Dermis blood vessel endothelial cell (primary cell): ENCODE results near the gene FOXJ3. TPM values are rescaled to one million over a fixed set of nuclear protein-coding genes. Genes with fewer than 3 reads are reported as not detected.
A peak's percentile ranks its signal among the peaks of the same experiment; 100 is the strongest.

Source experiments
- DNase-seq: peaks from one replicate; pipeline ENCODE4 v3.0.0; 2010
- total RNA-seq: library from RNA; depleted of rRNA; stranded (reverse); fragments of >200 nt; gene quantifications from 2 replicates; pipeline ENCODE4 v1.2.3, GENCODE V29; 2014

Gene FOXJ3
- total RNA-seq, 1 donor from 2014 or later, result 23.8 TPM

DNA sequence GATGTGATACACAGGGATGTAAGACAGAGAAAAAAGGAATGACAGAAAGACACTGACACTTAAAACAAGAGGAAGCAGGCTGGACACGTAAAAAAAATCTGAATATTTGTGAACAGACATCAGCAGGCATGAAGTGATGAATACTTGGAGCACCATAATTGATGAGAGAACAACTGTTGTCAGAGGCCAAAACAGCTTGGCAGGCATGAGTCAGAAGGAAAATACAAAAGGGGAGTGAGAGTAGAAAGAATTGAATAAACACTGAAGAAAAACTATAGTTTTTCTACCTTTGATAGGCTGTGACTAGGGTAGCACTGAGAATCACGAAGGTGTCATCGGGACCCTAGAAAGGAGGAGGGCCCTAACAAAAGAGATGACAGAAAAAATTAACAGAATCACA lies 148.9 kb downstream of the FOXJ3 start:
- DNase-seq, result peak; percentile 71

DNA sequence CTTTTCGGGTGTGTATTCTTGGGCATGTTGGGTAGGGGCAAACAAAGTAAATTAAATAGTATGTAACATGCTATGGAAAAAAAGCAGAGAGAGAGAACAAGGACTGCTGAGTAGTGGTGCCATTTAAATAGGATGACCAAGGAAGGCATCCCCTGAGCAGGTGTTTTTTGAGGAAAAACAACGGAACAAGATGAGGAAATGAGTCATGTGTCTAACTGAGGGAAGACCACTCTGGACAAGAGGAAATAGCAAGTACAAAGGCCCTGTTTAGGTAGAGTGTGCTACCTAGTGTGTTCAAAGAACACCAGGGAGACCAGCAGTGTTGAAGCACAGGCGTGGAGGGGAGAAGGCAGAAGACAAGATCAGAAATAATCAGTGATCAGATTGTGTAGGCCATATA lies 150.4 kb downstream of the FOXJ3 start:
- peak; percentile 47 for DNase-seq

DNA sequence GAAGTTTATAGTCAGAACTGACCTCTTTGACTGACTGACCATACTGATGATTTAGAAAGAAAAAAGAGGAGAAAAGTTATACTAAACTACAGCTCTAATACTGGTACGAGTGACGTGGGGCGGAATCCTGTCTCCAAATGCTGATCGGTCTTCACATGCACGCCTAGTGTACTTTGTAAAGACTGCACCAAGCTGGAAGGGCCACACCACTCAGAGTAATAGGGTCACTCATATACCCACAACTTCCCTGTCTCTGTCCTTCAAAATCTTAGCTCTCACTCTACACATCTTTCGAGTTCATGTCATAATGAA lies 151.1 kb downstream of the FOXJ3 start:
- no peak for DNase-seq

DNA sequence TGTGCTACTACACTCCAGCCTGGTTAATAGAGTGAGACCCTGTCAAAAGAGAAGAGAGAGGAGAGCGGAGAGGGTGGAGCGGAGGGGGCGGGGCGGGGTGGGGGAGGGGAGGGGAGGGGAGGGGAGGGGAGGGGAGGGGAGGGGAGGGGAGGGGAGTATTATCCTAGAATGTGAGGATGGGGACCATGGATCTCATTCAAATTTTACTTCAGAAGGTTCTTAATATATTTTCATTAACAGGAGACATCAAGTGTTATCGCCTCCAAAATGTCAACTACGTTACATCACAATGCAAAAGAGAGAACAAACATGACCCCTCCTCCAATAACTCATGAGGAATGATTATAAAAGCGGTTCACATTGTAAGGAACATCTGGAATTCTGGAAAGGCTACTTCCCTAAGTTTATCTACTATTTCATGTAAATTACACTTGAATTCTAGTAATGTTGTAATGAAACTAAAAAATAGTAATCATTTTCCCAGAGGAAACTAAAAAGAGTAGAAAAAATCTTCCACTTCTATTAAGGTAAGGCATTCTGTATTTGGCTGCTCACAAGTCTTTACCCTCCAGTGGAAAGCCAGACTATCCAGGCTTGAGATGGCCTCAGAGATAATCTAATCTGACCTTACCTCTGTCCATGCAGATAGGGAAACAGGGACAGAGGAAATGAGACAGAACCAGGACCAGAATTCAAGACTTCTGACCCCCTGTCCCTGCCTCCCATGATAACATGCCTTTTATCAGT lies 151.7 kb downstream of the FOXJ3 start:
- DNase-seq, result no peak

DNA sequence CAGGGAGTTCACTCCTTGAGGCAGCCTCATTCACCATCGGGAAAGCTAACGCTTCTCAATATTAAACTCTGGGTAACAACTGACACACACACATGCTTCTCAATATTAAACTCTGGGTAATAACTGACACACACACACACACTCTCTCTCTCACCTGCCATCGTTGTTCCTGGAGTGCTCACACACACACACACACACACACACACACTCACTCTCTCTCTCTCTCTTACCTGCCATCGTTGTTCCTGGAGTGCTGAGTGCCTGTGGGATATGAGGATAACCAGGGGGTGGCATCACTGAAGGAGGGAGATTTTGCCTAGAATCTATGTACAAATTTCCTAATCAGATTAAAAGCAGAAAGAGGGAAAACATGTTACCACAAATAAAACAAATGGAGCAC lies 153.3 kb downstream of the FOXJ3 start:
- no peak for DNase-seq

- peak; percentile 25 for DNase-seq
Observed at GRCh38 chr1:42179900-42180329, 155.1 kb downstream of the FOXJ3 start.

DNA sequence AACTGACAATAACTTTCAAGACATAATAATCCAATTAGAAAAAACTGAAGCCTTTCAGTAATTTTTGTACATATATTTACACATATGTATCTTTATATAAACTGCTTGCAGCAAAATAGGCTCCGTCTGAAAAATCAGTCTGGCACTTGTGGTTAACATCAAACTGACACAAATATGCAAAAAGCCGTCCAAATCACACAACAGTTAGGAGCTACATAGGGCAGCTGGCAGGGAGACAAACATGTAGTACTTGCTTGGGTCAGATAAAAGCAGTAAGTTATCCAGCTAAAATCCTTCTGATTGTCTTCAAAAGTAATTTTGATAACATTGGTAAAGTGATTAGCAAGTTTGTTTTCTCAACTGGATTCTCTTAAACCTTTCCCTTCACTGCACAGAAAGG lies 155.8 kb downstream of the FOXJ3 start:
- DNase-seq, result no peak

DNA sequence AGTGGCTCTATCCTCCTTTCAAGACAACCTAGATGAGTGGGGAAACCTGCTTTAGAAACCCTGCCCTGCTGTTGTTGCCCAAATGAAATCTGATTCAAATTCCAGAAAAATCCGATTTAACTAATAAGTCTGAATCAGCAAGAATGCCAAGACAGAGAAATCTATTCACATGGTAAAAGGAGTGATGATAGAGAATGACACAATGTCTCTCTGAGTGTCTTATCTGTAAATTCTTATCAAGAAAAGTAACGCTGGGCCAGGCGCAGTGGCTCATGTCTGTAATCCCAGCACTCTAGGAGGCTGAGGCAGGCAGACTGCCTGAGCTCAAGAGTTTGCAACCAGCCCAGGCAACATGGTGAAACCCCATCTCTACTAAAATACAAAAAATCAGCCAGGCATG lies 156.8 kb downstream of the FOXJ3 start:
- no peak for DNase-seq

- DNase-seq, result peak; percentile 87
Observed at GRCh38 chr1:42177541-42177981, 157.5 kb downstream of the FOXJ3 start.

GRCh38 chr1:42176902-42177519 lies 158.0 kb downstream of the FOXJ3 start:
- DNase-seq, result peak; percentile 81

- no peak for DNase-seq
Observed at GRCh38 chr1:42175314-42176054, 159.6 kb downstream of the FOXJ3 start.

GRCh38 chr1:42173961-42174735 lies 160.9 kb downstream of the FOXJ3 start:
- no peak for DNase-seq

GRCh38 chr1:42173155-42173933 lies 161.7 kb downstream of the FOXJ3 start:
- peak; percentile 70 for DNase-seq

GRCh38 chr1:42172381-42173133 lies 162.5 kb downstream of the FOXJ3 start:
- DNase-seq, result peak; percentile 67

GRCh38 chr1:42171679-42172266 lies 163.3 kb downstream of the FOXJ3 start:
- DNase-seq, result no peak

DNA sequence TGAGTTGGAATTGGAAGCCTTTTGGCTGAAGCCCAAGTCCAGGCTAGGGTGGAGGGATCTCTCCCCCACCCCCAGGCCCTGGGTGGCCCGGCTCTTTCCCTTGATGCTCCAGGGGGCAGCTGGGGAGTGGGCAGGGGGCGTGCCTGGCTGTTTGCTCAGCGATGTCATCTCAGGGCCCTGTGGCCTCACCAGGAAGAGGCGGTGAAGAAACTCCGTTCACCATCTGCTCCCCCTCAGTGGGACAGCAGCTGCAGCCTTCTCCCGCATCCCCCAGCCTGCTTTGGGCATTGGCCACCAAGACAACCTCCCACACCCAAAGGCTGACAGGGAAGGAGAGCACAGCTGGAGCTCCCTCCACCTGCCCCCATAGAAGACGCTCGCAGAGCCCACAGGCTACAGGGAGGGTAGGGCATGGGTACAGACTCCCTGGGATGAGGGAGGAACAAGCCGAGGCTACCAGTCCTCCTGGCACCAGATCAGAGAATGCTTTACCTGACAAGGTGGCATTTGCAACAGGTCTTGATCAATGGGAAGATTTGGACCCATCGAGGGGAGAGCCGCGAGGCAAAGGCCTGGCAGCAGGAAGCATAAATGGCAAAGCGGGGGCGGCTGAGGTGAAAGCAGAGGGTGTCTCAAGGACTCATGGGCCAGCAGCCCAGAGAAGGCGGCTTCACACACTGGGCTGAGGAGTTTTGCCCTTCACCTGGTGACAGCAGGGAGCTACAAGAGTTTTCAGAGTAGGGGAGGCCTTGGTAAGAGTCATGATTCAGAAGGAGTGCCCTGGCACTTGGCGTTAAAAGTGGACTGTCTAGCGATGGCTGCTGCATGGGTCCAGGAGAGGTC lies 164.0 kb downstream of the FOXJ3 start:
- DNase-seq, result no peak

DNA sequence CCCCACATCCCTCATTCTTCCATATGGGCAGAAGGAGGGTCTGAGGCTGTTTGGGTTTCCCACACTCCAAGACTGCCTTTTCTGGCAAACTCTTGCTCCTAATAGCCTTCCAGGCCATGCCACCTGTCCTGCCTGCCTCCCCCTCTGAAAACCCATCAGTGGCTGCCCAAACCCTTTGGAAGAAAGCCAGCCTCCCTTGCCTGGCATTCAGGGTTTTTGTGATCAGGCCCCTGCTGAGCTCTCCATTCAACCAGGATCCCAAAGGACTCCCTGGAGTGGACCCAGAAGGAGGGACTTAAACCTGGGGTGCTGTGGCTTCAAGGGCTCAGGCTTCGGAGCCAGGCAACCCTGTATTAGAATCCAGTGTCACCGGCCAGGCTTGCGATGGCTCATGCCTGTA lies 166.3 kb downstream of the FOXJ3 start:
- DNase-seq, result no peak

DNA sequence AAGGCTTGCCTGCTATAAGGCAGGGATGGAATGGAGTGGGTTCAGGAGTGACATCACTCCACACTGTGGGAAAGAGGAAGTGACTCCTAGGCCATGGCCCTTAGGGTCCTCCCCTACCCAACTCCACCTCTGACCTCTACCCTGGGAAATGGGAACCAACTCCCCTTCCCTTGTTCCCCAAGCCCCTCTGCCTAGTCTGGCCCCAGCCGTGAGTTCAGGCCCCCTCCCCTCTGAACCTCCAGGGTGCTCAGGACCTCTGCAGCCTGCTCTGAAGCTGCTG lies 166.7 kb downstream of the FOXJ3 start:
- no peak for DNase-seq

DNA sequence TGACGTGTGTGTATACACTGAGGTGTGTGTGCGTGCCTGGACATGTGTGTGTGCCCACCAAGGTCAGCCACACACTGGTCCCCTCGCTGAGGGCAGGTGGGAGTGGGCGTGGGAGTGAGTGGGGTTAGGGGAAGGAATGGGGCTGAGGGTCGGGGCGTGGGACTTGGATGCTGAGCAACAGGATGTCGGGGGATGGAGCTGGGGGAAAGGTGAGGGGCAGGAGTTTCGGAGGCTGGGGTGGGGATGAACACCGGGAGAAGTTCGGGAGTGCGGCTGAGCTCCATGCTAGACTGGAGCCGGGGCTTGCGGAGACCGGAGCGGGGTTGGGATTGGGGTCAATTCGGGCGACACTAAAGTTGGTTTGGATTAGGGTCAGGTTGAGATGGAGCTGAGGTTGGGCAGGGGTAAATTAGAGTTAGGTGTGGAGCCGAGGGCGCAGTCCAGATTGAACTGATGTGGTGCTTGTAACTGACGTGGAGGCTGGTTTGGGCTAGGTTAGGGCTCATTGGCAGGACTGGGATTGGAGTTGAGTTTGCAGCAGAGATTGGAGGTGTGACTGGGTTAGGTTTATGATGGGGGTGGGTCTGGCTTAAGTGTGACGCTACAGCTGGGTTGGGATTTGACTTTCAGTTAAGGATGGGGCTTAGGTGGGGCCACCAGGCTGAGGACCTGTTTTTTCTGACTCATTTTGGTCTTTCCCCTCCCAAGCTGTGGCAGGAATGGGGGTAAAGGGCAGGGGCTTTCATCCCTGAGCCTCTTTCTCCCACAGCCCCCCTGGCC lies 167.2 kb downstream of the FOXJ3 start:
- DNase-seq, result no peak
